Ramos (cell line): ENCODE results near the gene EDAR.

Experiments used
- in situ Hi-C: fragments of 300-500 bp; cut with MboI; formaldehyde crosslinking; loops from one replicate; pipeline ENCODE4 v1.14.3; 2022; ENCODE audit warnings: low sequenced_read_pairs; ENCODE audit not compliant: unreplicated experiment

The EDAR gene

GRCh38 chr2:108970369-108970768, 18.7 kb downstream of the EDAR start:
- in situ Hi-C loops = no loop called here

- in situ Hi-C loops = no loop called here
Measured at GRCh38 chr2:108969856-108970255, 19.2 kb downstream of the EDAR start.

GRCh38 chr2:108968619-108969018, 20.4 kb downstream of the EDAR start:
- in situ Hi-C loops = no loop called here

GRCh38 chr2:108967757-108968156, 21.3 kb downstream of the EDAR start:
- in situ Hi-C loops = no loop called here

- in situ Hi-C loops = no loop called here
Measured at GRCh38 chr2:108965540-108966289, 23.3 kb downstream of the EDAR start.

- in situ Hi-C loops = no loop called here
Measured at GRCh38 chr2:108963057-108963456, 26.0 kb downstream of the EDAR start.

- in situ Hi-C loops = no loop called here
Measured at GRCh38 chr2:108961796-108962195, 27.2 kb downstream of the EDAR start.

GRCh38 chr2:108960006-108960405, 29.0 kb downstream of the EDAR start:
- in situ Hi-C loops = no loop called here

- in situ Hi-C loops = no loop called here
Measured at GRCh38 chr2:108959401-108959800, 29.6 kb downstream of the EDAR start.

- in situ Hi-C loops = no loop called here
Measured at GRCh38 chr2:108958632-108959341, 30.2 kb downstream of the EDAR start.

GRCh38 chr2:108958002-108958401, 31.0 kb downstream of the EDAR start:
- in situ Hi-C loops = no loop called here

- in situ Hi-C loops = no loop called here
Measured at GRCh38 chr2:108956375-108956774, 32.6 kb downstream of the EDAR start.

GRCh38 chr2:108950369-108951135, 38.5 kb downstream of the EDAR start:
- in situ Hi-C loops = no loop called here

- in situ Hi-C loops = no loop called here
Measured at GRCh38 chr2:108949316-108950239, 39.4 kb downstream of the EDAR start.

- in situ Hi-C loops = no loop called here
Measured at GRCh38 chr2:108947271-108947907, 41.6 kb downstream of the EDAR start.

- in situ Hi-C loops = no loop called here
Measured at GRCh38 chr2:108946442-108946841, 42.6 kb downstream of the EDAR start.

- in situ Hi-C loops = no loop called here
Measured at GRCh38 chr2:108945969-108946368, 43.1 kb downstream of the EDAR start.

GRCh38 chr2:108944601-108945331, 44.3 kb downstream of the EDAR start:
- in situ Hi-C loops = no loop called here

- in situ Hi-C loops = no loop called here
Measured at GRCh38 chr2:108943751-108944150, 45.3 kb downstream of the EDAR start.
